HG03045 (cell line): ENCODE measurements around the gene CYP19A1.
"Not testable (repeated sequence)": the region's sequence is repeated elsewhere in the genome, so short reads cannot be mapped to it uniquely, and the experiment has no call there.

Source experiments
- ATAC-seq: cut with Tn5 transposase; IDR thresholded peaks from one replicate; pipeline ENCODE4 v1.9.1; 2021; ENCODE audit warnings: mild to moderate bottlenecking, moderate library complexity; ENCODE audit not compliant: unreplicated experiment

The CYP19A1 gene

GRCh38 chr15:51189669-51190385 is 148.6 kb downstream of the CYP19A1 start:
- ATAC-seq, result no peak

DNA sequence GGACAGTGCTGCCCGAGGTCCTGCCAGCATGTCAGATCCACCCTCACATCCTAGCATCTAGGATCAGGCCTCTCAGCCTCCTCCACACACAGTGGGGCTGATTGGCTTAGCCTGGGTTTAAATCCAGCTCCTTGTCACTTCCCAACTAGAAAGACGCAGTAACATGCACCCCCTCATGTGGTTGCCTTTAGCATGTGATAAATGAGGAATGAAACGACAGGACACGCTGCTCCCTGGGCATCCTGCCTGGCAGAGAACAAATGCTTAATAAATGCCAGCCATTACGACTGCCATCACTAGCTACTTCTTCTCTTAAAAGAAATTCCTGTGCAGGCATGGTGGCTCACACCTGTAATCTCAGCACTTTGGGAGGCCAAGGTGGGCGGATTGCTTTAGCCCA is 149.6 kb downstream of the CYP19A1 start:
- not testable (repeated sequence) for ATAC-seq

DNA sequence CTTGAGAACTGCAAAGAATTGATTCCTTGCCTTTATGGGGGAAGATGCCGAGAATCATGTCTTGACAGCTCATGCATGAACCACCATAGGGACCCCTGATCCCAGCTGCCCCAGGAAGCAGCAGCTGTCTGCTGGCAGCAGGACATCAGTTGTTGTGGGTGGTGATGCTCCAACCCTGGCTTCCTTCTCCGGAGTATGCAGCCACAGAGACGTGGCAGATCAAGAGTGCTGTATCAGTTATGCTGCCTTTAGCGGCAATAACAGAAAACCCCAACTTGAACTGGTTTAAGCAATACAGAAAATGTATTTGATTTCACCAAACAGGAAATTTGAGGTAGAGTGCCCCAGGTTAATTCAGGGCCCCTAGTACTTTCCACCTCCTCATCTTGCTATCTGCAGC is 151.5 kb downstream of the CYP19A1 start:
- ATAC-seq, result no peak

DNA sequence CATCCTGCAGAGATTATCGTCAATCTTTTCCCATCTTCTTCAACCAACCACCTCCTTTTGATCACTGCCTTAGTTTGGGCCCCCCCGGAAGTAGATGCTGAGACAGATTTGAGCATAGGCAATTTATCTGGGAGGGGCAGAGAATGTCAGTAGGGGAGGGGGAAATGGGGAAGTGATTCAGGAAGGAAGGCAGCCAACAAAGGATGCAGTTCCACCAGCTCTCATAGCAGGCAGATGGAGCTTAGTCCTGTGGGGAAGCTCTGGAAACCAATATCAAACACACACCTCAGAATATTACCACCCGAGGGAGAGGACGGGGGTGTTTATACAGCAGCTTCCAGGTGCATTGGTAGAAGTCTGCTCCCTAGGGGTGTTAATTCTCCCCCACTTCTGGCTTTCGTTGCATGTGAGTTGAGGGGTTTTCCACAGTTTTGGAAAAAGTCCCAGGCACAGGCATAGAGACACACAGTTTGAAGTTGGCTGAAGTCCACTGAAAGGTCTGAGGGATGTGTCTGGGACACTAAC is 152.2 kb downstream of the CYP19A1 start:
- no peak for ATAC-seq

GRCh38 chr15:51185213-51186159 is 152.9 kb downstream of the CYP19A1 start:
- ATAC-seq, result no peak

DNA sequence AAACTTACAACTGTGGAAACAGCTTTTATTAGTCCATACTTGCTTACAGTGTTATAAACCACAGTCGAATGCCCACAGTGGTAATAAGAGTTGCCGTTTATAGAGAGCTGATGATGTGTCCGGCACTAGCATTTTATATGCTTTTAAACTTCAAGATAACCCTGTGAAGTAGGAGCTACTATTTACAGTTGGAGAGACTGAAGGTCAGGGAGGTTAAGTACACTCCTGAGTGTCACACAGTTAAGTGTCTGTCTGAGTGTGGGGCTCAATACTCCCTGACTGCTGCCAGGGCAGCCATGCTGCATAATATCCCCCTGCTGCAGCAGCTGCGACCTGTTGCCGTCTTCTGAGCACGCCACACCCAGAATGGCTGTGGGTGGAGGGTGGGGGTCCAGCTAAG is 153.8 kb downstream of the CYP19A1 start:
- no peak for ATAC-seq

DNA sequence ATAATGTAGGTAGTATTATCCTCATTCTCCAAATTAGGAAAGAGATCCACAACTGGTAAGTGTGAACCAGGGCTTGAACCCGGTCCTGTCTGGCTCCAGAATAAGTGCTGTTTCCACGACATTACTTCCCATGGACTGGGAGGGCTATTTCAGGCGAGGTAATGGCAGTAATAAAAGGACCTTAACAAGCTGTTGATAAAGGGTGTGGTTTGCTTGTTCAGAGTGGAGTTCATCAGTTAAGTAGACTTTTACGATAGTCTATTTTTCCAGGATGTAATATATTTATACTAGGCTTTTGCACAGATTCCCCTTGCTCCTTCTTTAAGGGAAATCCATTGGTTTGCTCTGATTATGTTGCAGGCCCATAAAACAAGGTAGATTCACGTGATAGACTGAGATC is 155.3 kb downstream of the CYP19A1 start:
- no peak for ATAC-seq

GRCh38 chr15:51181905-51182304 is 156.5 kb downstream of the CYP19A1 start:
- ATAC-seq, result no peak

DNA sequence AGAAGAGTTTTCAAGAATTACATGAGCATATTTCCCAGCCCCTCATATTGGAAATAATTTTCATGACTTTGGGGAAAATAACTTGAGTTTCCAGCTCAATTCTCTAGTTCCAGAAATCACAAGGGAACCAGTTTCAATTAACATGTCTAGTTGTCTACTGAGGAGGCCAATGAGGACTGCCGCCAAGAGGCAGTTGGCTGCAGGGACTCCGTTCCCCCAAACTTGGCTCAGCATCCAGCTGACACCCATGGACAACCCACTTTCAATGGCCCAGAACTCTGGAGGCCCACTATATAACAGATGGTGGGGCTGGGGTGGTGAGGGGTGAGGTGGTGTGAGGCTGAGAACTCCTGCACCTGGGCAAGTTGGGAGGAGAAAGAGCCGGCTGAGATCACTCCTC is 157.2 kb downstream of the CYP19A1 start:
- ATAC-seq, result no peak

GRCh38 chr15:51180534-51180933 is 157.9 kb downstream of the CYP19A1 start:
- no peak for ATAC-seq

- no peak for ATAC-seq
Measured at GRCh38 chr15:51180011-51180410, 158.4 kb downstream of the CYP19A1 start.

DNA sequence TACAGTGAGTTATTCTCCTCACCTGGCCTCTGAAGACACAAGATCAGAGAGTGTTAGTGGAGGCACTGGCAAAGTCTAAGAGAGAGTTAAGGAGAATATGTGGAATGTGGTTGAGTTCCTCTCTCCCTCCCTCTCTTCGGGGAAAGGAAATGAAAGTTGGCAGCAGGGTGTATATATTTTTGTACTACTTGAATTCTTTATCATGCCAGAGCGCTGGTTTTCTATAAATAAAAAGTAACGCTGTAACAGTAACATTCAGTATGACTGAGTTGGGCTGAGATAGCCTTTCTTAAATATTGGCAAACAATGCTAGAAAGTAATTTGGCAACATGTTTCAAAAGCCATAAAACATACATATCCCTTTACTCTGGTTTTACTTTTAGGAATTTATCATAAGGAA is 166.2 kb downstream of the CYP19A1 start:
- ATAC-seq, result no peak

DNA sequence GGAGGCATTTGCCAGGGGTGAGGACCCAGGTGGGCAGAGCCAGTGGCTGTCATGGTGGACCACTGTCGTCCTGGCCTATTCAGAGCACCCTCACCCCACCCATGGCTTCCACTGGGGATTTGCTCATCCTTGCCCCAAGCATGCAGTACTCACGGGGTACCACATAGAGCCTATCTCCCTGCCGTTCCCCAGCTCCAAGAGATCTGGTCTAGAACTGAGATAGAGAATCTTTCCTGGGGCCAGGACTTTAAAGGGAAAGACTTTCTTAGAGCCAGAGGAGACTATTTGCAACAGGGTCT is 166.8 kb downstream of the CYP19A1 start:
- ATAC-seq, result no peak

- ATAC-seq, result no peak
Measured at GRCh38 chr15:51170882-51171633, 167.3 kb downstream of the CYP19A1 start.

DNA sequence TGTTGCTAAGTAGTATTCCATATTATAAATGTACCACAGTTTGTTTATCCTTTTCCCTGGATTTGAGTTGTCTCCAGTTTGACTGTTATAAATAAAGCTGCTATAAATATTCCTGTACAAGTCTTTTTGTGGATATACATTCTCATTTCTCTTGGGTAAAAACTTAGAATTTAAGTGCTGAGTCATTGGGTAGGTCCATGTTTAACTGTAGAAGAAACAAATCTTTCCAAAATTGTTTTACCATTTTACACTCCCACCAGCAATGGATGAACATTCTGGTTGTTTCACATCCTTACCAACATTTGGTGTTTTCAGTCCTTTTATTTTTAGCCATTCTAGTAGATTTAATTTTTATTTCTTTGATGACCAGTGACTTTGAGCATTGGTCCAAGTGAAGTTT is 169.7 kb downstream of the CYP19A1 start:
- no peak for ATAC-seq

- no peak for ATAC-seq
Measured at GRCh38 chr15:51163843-51164242, 174.6 kb downstream of the CYP19A1 start.

- peak; percentile 64 for ATAC-seq
Measured at GRCh38 chr15:51162865-51163762, 175.3 kb downstream of the CYP19A1 start.

- no peak for ATAC-seq
Measured at GRCh38 chr15:51161491-51162220, 176.7 kb downstream of the CYP19A1 start.

- no peak for ATAC-seq
Measured at GRCh38 chr15:51160484-51160883, 177.9 kb downstream of the CYP19A1 start.
